Left renal pelvis (tissue), 4 donors: Measurements from ENCODE around the gene NLGN2. TPM values are rescaled to one million over a fixed set of nuclear protein-coding genes. Genes with fewer than 3 reads are reported as not detected.
A peak's percentile ranks its signal among the peaks of the same experiment; 100 is the strongest.

Experiments used
- DNase-seq, 4 donors: peaks; one replicate each; pipeline ENCODE4 v3.0.0-alpha.2; 2013; ENCODE audit warnings: low read depth in 4 of 4, low spot score in 3 of 4
- polyA plus RNA-seq, 4 donors: library from polyadenylated mRNA; unstranded; fragments of 120-200 nt; gene quantifications; one replicate each; pipeline ENCODE4 v1.2.1, GENCODE V29; 2013; ENCODE audit not compliant: insufficient read length in 4 of 4

NLGN2 gene
- polyA plus RNA-seq, 4 donors = 21.4 to 55.8 (median 32.8) TPM

DNA sequence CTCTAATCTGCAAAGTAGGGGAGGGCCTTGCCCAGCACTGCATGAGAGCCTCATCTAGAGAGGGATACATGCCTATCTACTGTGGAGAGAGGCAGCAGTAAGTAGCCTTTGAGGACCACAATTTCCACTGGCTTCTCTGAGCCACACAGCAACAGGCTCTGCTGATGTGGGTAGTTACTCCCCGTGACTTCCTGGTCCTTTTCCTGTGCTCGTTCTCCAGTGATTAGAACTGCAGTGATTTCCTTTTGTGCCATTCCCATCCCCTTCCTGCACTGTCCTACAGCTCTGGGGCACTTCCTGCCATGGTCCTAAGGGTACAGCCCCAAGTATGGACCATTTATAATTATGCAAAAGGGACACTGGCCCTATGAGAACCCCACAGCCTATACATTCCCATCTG is 16.3 kb upstream of the NLGN2 start:
- DNase-seq = no peak

DNA sequence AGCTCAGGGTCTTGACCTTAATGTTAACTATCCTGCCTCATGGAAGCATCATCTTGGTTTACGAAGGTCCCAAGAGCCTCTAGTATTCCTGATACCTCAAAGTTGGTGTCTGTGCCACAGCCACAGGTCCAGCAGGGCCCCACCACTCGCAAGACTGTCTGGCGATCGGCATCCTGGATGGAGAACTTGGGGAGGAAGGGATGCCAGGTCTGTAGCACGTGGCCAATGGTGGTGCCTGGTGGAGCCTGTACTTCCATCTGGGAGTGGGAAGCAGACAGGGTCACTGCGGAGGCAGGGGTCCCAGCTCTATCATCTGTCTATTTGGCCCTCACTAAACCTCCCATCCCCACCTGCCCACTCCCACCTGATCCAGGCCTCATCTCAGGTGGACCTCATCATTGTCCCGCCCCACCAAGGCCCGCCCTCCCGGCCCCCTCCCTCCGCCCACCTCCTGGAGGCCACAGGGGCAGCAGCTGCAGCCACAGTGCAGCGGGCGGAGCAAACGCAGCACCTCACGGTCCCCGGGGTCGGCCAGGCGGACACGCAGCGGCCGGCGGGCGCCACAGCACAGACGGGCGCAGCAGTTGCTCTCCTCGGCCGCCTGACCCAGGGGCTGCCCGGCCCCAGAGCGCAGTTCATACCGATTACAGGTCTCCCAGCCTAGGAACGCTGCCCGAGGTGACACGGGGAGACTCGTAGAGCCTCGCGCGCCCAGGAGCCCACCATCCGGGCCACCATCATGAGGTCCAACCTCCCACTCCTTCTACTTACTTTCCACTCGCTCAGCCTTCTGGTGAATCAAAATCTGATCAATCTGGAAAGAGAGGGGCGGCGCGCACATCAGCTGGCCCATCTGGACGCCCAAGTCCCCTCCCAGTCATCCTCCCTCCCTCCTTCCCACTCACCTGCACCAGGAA is 14.7 kb upstream of the NLGN2 start:
- no peak for DNase-seq

DNA sequence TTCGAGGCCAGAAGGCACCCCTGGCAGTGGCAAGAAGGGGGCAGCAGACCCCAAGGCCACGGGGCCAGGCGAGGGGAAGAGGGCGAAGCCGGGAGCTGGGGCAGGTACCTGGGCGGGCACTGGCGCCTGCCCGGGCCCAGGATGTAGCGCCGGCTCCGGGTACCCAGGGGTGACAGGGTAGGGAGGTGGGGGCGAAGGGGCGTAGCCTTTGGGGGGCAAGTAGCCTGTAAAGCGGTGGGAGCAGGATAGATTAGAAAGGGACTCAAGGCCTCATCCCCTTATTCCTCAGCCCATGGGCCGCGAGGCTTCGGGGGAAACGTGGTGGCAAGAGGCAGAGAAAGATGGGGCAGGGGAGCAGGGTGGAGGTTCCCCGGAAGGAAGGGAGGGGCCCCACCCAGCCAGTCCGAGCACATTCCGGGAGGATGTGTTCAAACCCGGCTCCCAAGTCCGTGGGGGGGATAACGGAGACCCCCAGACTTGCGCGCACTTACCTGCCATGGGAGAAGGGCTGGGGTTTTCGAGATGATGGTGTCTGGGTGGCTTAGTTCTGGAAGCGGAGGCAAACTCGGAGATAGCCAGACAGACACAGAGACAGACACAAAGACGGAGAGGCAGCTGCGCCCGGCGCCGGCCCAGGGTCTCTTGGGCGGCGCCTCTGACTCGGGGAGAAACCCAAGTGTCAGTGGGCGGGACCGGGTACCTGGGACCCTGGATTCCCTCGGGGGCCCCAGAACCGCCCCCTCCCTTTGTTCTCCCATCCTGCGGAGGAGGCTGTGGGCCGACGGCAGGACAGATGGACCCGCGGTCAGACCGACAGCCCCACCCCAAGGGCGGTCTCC is 13.8 kb upstream of the NLGN2 start:
- DNase-seq = no peak

DNA sequence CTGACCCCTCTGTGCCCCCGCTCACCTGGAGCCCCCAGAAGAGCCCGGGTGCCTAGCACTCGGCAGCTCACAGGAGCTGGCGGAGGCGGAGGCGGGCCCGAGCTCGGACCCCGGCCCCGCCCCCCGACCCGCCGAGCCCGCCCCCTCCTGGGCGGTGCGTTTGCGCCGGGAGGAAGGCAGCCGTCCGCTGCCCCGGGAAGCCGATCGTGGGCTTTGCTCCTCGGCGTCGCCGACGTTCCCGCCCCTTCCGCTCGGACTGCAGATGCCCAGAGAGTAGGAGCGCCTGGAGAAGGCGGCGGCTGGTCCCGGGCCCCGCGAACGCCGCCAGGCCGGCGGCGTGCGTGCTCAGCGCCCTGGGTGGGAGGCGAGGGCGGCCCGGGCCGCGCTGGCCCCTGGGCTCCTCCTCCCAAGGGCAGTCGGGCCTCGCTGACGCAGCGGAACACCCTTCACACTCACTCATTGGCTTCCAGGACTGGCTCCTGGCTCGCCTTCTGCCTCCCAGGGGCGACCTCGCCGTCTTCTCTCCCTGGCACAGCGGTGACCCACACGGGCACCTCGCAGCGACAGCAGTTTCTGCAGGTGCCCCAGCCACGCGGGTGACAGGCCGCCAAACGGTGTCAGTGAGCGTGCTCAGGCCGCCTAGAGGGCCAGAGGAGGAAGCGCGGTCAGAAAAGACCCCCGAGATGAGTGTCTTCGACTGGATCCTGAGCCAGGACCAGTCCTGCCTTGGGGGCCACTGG is 13.0 kb upstream of the NLGN2 start, which contains the start of gene PLSCR3:
Gene PLSCR3, minus strand, starts transcription at position 74 of the 740 bp plus-strand sequence. CDS start 415 bp downstream, outside the sequence.
- peak in 1 of 4 donors; percentile 66 for DNase-seq

DNA sequence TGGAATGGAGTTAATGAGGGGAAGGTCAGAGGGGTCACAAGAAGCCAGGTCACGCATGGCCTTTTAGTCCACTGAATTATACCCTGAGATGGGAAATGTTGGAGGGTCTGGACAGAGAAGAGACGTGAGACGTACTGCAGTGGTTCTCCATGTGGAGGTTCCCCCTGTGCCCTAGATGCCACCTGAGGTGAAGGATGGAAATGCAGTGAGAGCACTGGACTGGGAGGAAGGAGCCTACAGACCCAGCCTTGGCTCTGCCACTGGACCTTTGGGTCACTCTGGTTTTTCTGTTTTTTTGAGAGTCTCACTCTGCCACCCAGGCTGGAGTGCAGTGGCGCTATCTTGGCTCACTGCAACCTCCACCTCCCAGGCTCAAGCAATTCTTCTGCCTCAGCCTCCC is 11.5 kb upstream of the NLGN2 start:
- no peak for DNase-seq

DNA sequence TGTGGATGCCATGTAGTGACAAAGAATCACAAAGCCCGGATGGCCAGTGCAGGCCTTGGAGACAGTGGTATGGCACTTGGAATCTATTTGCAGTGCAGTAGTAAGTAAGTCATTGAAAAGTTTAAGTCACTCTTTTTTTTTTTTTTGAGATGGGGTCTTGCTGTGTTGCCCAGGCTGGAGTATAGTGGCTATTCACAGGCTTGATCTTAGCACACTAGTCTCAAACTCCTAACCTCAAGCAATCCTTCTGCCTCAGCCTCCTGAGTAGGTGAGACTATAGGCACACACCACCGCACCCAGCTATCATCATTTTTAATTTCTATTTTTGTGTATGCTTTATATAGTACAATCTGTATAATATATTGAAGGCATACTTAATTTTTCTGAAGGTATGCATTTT is 9.0 kb upstream of the NLGN2 start:
- no peak for DNase-seq

DNA sequence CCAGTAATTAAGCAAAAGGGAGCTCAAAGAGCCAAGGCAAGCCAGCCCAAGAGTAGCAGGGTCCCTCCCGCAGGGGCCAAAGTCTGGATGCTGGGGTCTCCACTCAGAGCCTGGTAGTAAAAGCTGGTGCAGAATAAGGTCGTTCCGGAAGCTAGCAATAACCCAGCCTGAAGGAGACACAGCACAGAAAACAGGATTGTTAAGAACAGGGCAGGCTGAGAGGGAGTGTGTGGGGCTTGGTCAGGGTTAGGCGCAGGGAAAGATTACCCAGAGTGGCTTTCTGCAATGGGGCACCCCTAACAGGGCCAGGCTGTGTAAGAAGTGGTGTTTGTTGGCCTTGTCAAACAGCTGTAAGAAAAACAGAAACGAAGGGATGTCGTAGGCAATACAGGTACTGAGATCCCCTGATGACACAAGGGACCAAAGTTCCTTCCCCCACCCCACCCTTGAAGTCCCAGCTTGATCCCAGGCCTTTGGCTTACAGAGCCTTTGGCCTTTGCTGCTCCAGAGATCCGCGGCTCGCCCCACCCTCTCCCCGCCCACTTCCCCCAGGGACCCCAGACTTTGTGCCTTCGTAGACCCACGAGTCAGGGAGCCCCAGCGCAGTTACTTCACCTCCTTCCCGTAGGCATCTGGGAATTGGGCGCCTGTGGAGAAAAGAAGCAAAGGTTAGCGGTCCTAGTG is 4.5 kb upstream of the NLGN2 start:
- no peak for DNase-seq

DNA sequence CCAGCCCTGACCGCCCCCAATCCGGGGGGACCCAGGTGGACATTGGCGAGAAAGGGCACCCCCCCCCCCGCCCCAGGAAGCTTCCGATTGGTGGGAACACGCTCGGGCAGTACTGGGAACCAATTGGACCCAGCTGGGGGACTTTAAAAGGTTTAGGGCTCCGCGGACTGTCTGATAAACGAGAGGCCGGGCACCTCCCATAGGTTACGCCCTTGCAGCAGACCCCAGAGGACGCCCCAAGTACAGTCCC is 4.0 kb upstream of the NLGN2 start:
- no peak for DNase-seq

DNA sequence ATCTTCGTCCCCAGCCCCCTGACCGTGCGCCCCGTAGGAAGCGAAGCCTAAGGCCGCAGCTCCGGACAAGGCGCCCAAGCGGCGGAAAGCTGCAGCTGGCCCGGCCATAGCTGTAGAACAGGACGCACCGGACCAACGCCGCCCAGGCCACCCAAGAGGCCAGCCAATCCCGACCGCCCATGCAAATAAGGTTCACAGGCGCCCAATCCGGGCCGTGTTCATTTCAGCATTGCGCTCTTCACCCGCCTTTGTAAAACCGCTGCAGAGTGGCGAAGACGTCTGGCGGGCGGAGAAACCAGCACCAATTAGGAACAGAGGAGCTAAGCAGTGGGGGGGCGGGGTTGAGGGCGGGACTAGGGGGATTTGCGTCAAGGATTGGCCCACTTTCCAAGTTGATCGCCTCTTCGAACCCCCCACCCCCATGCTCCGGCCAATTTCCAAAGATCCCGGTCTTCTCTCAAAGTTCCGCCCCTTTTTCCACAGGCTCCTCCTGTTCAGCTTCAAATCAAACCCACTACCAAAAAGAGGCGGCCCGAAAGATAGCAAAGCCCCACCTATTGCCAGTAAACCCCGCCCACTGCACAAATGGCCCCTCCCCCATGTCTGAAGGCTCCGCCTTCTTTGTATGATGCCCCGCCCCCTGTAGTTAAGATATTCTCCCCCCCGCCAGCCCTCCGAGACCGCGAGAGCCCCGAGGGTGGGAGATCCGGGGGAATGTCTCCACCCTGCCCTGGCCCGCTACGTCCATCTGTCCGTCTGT is 3.5 kb upstream of the NLGN2 start, which contains the start of gene TMEM256:
Gene TMEM256, minus strand, starts transcription at position 121 of the 760 bp plus-strand sequence. Its CDS starts 13 bp downstream, at position 108.
- peak; percentile 96 to 99 (median 98) for DNase-seq

DNA sequence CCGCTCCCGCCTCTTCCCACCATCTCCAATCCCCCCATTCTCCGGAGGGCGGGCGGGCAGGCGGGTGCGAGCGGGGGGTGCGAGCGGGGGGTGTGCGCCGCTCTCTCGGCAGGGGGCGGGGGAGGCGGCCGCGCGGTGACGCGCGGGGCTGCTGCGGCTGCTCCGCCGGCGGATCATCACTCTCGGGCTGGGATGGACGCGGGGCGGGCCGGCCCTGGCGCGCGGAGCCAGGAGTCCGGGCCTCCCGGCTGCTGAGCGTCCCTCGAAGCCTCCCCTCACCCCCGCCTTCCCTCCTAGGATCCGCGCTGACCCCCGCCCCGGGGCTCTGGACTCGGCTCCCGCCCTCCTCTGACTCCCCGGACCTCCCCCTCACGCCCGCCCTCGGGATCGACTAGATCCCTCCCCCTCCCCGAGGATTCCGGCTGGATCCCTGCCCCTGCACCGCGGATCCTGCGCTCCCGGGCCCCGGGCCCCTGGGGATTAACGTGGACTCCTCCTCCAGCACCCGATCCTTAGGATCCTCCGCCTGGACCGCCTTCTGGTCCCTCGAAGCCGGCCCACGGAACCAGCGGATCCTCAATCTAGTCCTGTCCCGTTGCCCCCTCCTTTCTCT is 2.8 kb upstream of the NLGN2 start:
- DNase-seq = peak in 1 of 4 donors; percentile 36

DNA sequence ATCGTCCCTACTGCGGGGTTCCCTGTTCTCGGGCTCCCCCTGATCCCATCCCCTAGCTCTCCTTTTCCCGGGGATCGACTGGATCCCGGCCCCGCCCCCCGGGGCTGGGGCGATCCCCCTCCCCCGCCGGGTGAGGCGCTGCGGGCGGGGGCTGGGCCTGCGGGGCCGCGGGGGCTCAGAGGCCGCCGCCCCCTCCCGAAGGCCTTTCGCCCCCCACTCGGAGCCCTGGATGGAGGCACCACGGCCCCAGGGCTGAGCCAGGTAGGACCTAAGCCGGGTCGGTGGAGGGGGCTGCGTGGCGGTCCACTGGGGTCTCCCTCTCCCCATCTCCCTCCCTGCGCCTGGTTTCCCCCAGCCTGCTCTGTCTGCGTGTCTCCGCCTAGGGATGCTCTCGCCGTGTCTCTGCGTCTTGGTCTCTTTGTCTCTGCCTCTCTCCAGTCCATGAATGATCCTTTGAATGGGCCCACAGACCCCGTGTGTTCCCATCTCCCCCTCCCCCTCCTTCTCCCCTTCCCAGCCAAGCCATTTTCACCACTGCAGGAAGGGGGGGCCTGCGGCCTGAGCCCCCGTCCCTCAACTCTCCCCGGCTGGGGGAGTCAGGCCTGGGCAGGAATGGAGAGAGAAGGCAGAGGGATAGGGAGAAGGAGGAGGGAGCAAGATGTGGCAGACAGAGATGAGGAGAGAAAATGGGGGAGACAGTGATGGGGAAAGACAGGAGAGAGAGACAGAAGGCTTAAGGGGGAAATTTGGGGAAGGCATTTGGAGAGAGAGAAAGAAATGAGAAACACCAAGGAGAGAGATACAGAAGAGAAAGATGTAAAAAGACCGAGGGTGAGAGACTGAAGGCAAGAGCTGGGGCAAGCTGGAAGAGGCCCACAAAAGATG is 2.1 kb upstream of the NLGN2 start:
- DNase-seq = no peak

DNA sequence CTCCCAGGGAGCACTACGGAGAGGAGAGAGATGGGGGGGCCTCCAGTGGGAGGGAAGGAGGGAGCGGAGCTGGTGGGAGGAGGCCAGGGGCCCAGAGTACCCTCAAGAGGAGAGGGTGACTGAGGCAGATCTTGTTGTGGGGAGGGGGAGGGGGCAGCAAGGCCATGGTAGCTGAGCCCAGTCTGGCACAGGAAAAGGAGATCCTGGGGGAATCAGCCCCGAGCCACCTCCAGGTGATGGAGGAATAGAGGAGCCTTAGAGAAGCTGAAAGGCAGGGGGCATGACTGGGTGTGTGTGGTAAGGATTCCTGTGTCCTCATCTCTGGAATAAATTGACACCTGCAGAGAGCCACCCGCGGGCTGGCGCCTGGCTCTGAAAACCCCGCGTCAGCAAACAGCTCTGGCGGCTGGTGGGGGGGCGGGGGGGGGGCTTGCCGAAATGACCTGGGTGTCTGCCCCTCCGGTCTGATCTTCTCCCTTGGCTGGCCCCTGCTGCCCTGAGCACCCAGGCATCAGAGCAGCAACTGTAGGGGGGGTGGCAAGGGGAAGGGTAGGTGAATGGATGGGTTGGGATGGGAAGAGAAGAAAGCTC is 1.3 kb upstream of the NLGN2 start:
- DNase-seq = no peak

DNA sequence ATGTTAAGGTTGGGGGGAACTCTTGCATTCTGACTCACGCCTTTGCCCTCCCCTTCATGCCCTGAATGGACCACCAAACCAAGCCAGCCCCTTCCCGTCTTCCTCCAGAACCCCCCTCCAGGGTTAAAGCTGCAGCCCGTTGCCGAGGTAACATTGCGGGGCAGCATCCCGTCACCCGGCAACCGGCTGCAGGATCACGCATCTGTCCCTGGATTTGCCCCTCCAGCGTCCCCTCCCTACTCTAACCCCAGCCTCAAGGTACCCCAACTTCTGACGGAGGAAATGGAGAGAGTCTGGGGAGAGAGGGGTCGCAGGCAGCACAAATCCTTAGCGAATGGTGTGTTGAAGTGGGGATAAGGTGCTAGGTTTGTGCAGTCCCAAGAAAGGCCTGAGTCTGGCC is 563 bp upstream of the NLGN2 start:
- DNase-seq = no peak

DNA sequence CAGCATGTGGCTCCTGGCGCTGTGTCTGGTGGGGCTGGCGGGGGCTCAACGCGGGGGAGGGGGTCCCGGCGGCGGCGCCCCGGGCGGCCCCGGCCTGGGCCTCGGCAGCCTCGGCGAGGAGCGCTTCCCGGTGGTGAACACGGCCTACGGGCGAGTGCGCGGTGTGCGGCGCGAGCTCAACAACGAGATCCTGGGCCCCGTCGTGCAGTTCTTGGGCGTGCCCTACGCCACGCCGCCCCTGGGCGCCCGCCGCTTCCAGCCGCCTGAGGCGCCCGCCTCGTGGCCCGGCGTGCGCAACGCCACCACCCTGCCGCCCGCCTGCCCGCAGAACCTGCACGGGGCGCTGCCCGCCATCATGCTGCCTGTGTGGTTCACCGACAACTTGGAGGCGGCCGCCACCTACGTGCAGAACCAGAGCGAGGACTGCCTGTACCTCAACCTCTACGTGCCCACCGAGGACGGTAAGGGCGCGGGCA is 645 bp downstream of the NLGN2 start:
- no peak for DNase-seq

DNA sequence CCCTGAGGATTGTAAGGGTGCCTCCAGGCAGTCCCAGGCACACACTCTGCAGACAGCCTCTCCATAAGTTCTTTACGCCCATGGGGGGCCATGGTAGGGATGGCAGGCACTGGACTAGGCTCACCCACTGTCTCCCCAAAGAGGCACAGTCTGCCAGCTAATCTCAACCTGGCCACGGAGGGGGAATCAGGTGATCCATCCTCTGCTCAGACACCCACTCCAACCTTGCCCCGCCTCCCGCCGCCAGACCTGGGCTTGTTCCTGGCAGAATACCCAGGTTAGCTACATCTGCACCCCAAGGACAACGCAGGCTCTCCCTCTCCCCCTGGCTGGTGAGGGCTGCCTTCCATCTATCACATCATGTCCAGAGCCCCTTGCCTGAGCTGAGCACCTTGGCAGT is 1.2 kb downstream of the NLGN2 start:
- DNase-seq = no peak

DNA sequence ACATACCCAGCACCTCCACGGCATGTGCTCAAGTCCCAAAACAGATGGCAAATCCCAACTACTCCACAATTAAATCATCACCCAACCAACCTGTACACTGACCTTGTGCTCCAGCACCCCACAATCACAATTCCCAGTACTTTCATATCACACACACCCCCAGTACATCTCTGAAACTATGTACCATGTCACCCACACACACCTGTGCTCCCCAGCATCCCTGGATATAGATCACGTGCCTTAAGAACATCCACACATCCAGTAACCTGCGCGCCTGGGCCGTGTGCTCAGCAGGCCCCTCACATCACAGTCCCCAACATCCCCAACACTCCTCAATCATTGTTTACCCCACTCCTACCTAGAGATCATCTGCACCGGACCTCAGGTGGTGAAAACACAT is 2.1 kb downstream of the NLGN2 start:
- DNase-seq = no peak

DNA sequence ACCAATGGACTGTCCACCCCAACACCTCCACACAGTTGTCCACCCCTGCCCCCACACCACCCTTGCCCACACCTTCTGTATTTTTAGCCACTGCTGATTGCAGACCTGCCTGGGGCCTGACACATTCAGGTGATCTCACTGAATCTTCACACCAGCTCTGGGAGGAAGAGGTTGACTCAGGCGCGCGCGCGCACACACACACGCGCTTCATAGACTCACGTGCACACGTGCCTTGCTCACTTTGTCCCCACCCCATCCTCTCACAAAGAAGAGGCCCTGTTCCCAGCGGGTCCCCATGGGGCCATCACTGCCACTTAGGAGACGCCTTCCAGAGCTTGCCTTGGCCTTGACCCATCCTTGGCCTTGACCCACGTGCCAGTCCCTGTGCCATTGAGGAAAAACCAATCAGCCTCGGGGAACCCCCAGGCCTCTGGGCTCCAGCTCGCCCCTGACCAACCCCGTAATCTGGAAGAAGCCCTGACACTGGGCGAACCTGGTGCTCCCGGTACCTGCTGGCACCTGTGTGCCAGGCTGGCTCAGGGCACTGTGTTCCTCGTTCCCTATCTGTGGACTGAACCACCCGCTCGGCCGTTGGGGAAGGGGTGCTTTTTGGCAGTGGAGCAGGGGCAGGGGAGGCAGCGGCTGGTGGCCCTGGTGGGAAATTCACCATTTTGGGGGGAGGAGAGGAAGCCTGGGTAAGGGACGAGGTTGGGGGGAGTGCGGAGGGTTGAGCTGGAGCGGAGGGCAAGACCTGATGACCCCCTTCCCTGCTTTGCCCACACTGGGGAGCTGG is 3.2 kb downstream of the NLGN2 start:
- no peak for DNase-seq
